Stimulated activated naive B cell treated with anti-CD40 and anti-IgM and Interleukin-4, amounts not matched to agents 10 μg/mL and 1 μg/mL and 100 μg/mL, for 72 hours (primary cell): Measurements from ENCODE around the gene TRAPPC12.

Source experiments
- ATAC-seq, 2 donors: fragments of 150-1000 bp; cut with Tn5 transposase; replicated peaks; 2 replicates each; pipeline ENCODE4 v1.10.0; 2021; ENCODE audit warnings: moderate library complexity in 1 of 2
- DNase-seq: peaks from one replicate; pipeline ENCODE4 v3.0.0; 2021
- H3K27ac Mint-ChIP-seq: one replicate; pipeline ENCODE4 v1.8.0; 2022; ENCODE audit warnings: mild to moderate bottlenecking, mixed read lengths
- H3K27me3 Mint-ChIP-seq, 2 donors: one replicate each; pipeline ENCODE4 v1.8.0; 2022; ENCODE audit warnings: mixed read lengths in 2 of 2
- H3K36me3 Mint-ChIP-seq, 2 donors: one replicate each; pipeline ENCODE4 v1.8.0; 2022; ENCODE audit warnings: mixed read lengths in 2 of 2, mild to moderate bottlenecking in 1 of 2
- H3K4me1 Mint-ChIP-seq, 2 donors: one replicate each; pipeline ENCODE4 v1.8.0; 2022; ENCODE audit warnings: mixed read lengths in 2 of 2, mild to moderate bottlenecking in 1 of 2
- H3K4me3 Mint-ChIP-seq, 2 donors: one replicate each; pipeline ENCODE4 v1.8.0; 2022; ENCODE audit warnings: mild to moderate bottlenecking in 2 of 2, mixed read lengths in 2 of 2, moderate library complexity in 1 of 2
- H3K9me3 Mint-ChIP-seq, 2 donors: one replicate each; pipeline ENCODE4 v1.8.0; 2022; ENCODE audit warnings: mixed read lengths in 2 of 2, mild to moderate bottlenecking in 1 of 2

Gene TRAPPC12

DNA sequence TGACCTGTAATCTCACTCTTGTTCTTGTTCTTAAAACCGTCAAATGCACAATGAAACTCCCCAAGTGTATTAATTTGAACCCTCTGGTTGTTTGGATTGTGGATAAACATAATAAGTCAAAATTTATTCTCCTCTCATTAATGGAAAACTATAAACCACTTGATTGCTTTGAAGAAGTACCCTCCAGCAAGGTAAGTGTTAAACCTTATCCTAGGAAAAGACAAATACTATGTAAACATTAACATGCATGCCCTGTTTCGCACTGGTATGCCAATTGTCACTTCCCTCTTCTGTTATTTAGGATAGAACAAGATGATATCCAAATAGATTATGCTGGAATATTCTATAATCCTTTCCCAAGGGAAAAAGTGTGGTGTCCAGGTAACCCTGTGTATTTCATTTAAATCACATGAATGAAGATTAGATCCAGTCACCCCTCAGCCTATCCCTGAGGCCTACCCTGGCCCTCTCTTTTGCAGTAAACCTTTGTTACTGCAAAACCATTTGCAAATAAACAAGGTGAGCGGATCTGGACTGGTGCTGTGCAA, 138.5 kb downstream of the TRAPPC12 start:
- H3K36me3 Mint-ChIP-seq, result peaks cover 23 to 35% of the 10 kb centered on the region in 2 donors
- DNase-seq, result no peak
- no peaks in the 10 kb centered on the region for H3K27me3 Mint-ChIP-seq
- H3K4me1 Mint-ChIP-seq, result peaks cover 22 to 41% of the 10 kb centered on the region in 2 donors
- ATAC-seq, result no peak
- peaks cover 6 to 7% of the 10 kb centered on the region in 2 donors for H3K9me3 Mint-ChIP-seq
- peak overlapping the region; percentile 84 for H3K27ac Mint-ChIP-seq
- peak overlapping the region; percentile 85 to 87 for H3K4me3 Mint-ChIP-seq

DNA sequence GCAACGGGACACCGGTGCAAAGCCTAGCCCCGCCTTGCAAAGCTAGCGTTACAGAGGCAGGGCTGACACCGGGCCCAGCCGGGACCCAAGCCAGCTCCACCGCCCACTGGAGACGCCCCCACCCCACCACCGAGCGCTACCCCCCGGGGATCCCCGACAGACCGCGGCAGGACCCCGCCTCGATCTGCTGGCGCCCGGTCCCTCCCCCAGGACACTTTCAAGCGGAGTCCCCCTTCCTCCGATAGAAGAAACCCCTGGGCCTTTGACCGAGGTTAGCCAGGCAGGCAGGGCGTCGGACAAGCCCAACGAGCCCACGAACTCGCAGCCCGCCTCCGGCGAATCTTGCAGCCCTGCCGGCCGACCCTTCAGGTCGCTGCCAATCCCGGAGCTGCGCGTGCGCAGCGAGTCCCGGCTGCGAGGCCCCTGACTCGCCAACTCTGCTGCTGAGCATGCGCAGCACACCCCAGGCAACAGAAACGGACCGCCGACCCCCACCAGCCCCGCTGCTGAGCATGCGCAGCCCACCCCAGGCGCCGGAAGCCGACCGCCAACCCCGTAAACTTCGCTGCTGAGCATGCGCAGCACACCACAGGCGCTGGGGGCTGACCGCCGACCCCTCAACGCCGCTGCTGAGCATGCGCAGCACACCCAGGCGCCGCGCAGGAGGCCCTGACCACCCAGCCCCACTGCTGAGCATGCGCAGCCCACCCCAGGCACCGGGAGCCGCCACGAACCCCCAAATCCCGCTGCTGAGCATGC, 139.2 kb downstream of the TRAPPC12 start:
- Mint-ChIP-seq H3K4me3 (peak overlapping the region; percentile 85 to 87), H3K27me3 (no peaks in the 10 kb centered on the region), H3K36me3 (peaks cover 21 to 28% of the 10 kb centered on the region in 2 donors), H3K4me1 (peaks cover 22 to 41% of the 10 kb centered on the region in 2 donors), H3K27ac (peak overlapping the region; percentile 84), H3K9me3 (peaks cover 6 to 7% of the 10 kb centered on the region in 2 donors)
- ATAC-seq, result peak; percentile 78 to 83
- DNase-seq, result peak; percentile 99

DNA sequence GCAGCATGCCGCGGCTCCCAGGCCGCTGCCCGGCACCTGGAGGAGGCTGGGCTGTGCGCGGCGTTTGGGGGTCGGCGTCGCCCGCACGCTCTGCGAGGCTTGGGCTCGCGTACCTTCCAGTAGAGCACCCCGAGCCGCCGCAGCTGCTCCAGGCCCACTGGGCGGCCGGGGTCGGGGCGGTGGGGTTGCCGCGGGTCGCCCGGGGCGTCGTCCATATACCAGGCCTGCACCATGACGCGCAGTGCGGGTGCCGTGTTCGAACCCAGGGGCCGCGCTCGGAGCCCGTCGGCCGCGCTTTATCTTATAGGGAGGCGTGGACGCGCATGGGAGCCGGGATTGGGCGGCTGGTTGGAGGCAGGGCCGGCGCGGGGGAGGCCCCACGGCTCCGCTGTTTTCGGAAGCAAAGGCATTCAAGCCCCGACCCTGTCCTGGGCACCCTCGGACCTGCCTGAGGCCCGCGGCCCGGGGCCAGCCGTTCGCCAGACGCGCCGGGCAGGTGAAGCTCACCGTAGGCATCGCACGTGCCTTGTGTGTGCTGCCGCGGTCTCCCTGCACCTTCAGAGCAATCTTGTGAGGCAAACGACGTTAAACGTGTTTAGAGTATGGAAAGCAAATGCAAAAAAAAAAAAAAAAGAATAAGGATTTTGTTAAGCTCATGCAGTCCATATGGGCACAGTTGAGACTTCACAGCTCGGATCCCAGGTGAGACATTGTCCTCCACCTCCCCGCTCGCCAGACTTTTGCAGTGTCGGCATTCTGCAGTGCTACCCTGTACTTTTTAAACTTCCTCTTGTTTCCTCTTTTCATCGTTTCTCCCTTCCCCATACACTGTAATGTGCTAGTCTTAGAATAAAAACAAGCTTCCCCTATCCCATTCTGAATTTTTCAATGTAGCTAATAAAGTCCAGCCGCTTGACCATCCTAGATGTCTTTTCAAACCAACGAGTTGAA, 140.0 kb downstream of the TRAPPC12 start, which contains the start of gene ADI1:
Gene ADI1, minus strand, starts transcription at position 277 of the 951 bp plus-strand sequence. Its CDS starts 44 bp downstream, at position 233.
- H3K9me3 Mint-ChIP-seq, result peaks cover 6% of the 10 kb centered on the region in 2 donors
- ATAC-seq (peak; percentile 82 to 83), DNase-seq (peak; percentile 81)
- peaks cover 13 to 20% of the 10 kb centered on the region in 2 donors for H3K36me3 Mint-ChIP-seq
- H3K27ac Mint-ChIP-seq, result peak within 1 kb of the TSS; percentile 84
- H3K27me3 Mint-ChIP-seq, result no peaks in the 10 kb centered on the region
- H3K4me1 Mint-ChIP-seq, result peaks cover 17 to 34% of the 10 kb centered on the region in 2 donors
- peak within 1 kb of the TSS; percentile 85 to 87 for H3K4me3 Mint-ChIP-seq

DNA sequence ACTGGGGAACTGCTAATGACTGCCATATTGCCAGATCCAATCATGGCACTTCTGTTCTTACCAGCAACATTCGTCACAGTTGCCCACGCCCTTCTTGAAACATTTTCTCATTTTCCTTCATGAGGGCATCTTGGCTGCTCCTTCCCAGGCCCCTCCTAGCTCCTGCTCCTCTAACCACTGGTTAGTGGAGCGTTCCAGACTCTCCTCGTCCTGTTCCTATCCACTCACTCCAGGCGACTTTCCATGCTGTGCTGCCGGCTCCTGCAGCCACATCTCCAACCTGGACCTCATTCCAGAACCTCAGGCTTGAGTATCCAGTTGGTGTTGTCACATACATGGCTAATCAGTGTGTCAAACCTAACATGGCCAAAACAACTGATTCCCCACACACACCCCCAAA, 141.1 kb downstream of the TRAPPC12 start:
- Mint-ChIP-seq H3K4me3 (peak overlapping the region; percentile 85 to 87), H3K9me3 (peaks cover 3% of the 10 kb centered on the region in 2 donors), H3K4me1 (peaks cover 17 to 31% of the 10 kb centered on the region in 2 donors), H3K27me3 (no peaks in the 10 kb centered on the region), H3K27ac (no peak overlapping the region), H3K36me3 (peaks cover 9 to 15% of the 10 kb centered on the region in 2 donors)
- ATAC-seq, result no peak
- DNase-seq, result no peak

DNA sequence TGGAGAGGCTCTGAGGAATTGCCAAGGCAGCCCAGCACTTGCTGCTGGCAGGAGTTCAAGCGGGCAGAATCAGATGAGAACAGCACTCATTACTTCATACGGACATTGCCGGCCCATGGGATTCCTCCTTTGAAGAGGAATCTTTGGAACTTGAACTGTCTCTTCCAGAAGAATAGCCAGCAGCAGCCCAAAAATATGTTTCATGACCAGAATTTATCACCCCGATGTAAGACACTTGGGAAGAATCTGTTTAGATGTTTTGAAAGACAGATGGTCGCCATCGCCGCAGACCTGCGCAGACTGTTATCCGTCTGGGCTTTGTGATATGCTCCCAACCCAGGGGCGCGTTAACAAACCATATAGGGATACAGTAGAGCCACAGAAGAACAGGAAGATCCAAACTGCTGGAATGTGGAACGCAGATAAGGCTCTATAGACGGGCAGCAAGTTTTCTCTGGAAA, 143.5 kb downstream of the TRAPPC12 start:
- ATAC-seq, result no peak
- no peak overlapping the region for H3K4me3 Mint-ChIP-seq
- H3K9me3 Mint-ChIP-seq, result no peaks in the 10 kb centered on the region
- DNase-seq, result no peak
- no peak overlapping the region for H3K27ac Mint-ChIP-seq
- H3K27me3 Mint-ChIP-seq, result no peaks in the 10 kb centered on the region
- peaks cover 17 to 24% of the 10 kb centered on the region in 2 donors for H3K4me1 Mint-ChIP-seq
- peaks cover 5 to 10% of the 10 kb centered on the region in 2 donors for H3K36me3 Mint-ChIP-seq

DNA sequence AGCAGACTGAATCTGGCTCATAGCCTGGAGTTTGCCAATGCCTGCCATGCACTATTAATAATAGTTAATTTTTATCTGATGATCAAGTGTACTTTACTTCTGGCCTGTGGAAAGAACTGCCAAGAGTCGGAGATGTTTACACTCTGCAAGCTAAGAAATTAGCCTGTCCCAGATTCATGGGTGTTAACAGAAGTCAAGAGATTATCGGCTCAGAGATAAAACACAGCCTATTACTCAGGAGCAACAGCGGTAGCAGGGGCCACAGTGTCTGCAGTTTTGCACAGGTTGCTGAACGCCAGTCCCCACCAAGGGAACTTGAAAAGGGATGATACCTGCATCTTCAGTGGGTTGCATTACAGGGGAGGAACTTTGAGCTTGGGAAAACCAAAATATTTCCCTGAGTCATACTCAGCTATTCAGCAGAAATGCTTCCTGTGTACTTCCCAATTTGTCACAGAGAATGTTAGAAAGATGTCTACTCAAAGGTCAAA, 144.1 kb downstream of the TRAPPC12 start:
- DNase-seq (no peak), ATAC-seq (no peak)
- H3K27ac Mint-ChIP-seq, result no peak overlapping the region
- H3K27me3 Mint-ChIP-seq, result no peaks in the 10 kb centered on the region
- H3K4me1 Mint-ChIP-seq, result peaks cover 17 to 24% of the 10 kb centered on the region in 2 donors
- no peaks in the 10 kb centered on the region for H3K9me3 Mint-ChIP-seq
- peaks cover 5 to 10% of the 10 kb centered on the region in 2 donors for H3K36me3 Mint-ChIP-seq
- no peak overlapping the region for H3K4me3 Mint-ChIP-seq

DNA sequence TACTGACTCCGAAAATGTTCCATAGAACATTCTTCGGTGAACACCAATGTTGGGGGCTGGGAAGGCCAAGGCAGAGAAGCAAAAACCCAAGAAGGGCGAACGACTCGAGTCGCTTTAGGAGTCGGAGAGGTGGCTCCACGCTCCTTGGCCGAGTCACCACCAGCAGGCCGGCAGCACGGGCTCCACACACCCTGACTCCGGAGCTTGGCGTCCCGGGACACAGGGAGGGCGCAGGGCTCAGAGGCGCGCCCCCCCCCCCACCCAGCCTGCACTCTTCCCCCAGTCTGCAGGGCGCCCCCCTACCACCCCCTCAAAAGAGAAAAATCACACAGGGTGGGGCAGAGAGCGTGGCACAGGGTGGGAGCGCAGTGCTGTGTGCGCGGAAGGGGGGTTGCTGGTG, 147.4 kb downstream of the TRAPPC12 start:
- Mint-ChIP-seq H3K27me3 (no peaks in the 10 kb centered on the region), H3K4me1 (peaks cover 2 to 3% of the 10 kb centered on the region in 2 donors), H3K27ac (no peak overlapping the region)

DNA sequence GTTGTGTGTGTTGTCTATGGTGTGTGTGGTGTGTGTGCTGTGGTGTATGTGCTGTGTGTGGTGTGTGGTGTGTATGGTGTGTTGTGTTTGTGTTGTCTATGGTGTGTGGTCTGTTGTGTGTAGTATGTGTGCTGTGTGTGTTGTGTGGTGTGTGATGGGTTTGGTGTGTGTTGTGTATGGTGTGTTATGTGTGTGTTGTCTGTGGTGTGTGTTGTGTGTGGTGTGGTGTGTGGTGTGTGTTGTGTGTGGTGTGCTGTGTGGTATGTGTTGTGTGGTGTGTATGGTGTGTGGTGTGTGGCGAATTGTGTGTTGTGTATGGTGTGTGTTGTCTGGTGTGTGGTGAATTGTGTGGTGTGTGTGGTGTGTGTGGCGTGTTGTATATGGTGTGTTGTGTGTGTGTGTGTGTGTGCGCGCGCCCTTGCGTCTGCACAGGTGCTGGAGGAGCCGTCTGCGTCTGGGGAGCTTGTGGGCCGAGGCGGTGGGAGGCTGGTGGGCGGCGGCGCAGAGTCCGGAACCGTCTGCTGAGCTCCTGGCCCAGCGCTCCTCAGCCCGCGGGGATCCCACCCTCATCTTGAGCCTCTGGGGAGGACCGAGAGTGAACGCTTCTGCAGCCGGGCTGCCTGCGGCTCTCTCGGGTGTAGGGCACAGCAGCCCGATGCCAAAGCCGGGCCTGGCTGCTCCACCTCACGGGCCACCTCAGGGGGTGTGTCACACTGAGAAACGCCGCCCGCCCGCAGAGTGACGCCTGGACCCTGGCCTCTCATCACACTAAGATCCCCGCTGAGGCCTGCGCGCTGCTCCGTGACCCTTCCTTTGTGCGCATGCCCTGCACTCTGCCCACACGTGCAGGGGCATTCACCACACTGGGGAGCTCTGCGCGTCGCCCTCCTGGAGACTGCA, 148.6 kb downstream of the TRAPPC12 start:
- peaks cover 3 to 10% of the 10 kb centered on the region in 2 donors for H3K36me3 Mint-ChIP-seq
- ATAC-seq (no peak), DNase-seq (no peak)
- no peak overlapping the region for H3K27ac Mint-ChIP-seq
- H3K4me1 Mint-ChIP-seq, result peaks cover 0 to 3% of the 10 kb centered on the region in 2 donors
- no peak overlapping the region for H3K4me3 Mint-ChIP-seq
- H3K27me3 Mint-ChIP-seq, result no peaks in the 10 kb centered on the region
- H3K9me3 Mint-ChIP-seq, result no peaks in the 10 kb centered on the region

More for the DNA sequence above, 147.4 kb downstream of the TRAPPC12 start:
- Mint-ChIP-seq H3K36me3 (peaks cover 1 to 3% of the 10 kb centered on the region in 2 donors), H3K9me3 (no peaks in the 10 kb centered on the region), H3K4me3 (no peak overlapping the region)
- ATAC-seq (no peak), DNase-seq (no peak)
